ENCODE measurements around the gene CD5L. TPM values are rescaled to one million over a fixed set of nuclear protein-coding genes. Genes with fewer than 3 reads are reported as not detected.

The CD5L gene
- total RNA-seq, 1 experiment from 2014 or later = not detected

- no TSS peak for BruUV-seq (replicated peaks)
- Histone ChIP-seq H3K79me2 (ENCODE audit: low read depth) (no peaks in the 10 kb centered on the region), H3F3A (ENCODE audit: insufficient read depth, low read depth) (no peaks in the 10 kb centered on the region), H2AFZ (no peak overlapping the region), H3K4me3 (no peak overlapping the region), H3K4me2 (no peak overlapping the region), H3K9me2 (ENCODE audit: insufficient read depth) (no peaks in the 10 kb centered on the region), H3K9me3 (ENCODE audit: insufficient read depth, low read depth) (no peaks in the 10 kb centered on the region), H3K4me1 (replicated peaks; ENCODE audit: insufficient read depth) (no peaks in the 10 kb centered on the region), H3K36me3 (ENCODE audit: low read depth) (no peaks in the 10 kb centered on the region), H3K27ac (no peak overlapping the region), H3K27me3 (ENCODE audit: insufficient read depth, low read depth) (peaks cover 14% of the 10 kb centered on the region), H4K20me1 (ENCODE audit: insufficient read depth) (no peaks in the 10 kb centered on the region)
- no peak for DNase-seq
- ChIA-PET POLR2A (ENCODE audit: unreplicated experiment) (no interaction called here), CTCF (no interaction called here)
- TF ChIP-seq EZH2 (IDR thresholded peaks at IDR 0.05; ENCODE audit: low read depth) = no peak
- TF ChIP-seq CTCF (conservative IDR thresholded peaks at IDR 0.05) = no peak
- intact Hi-C loops (cut with micrococcal nuclease; ENCODE audit: unreplicated experiment) = no loop called here
These were observed 12.4 kb downstream of the CD5L start for GRCh38 chr1:157829210-157829609.

- no peak overlapping the region for H2AFZ ChIP-seq
- no peak overlapping the region for H3K4me2 ChIP-seq
- POLR2A ChIA-PET (ENCODE audit: unreplicated experiment) = no interaction called here
- H3K36me3 ChIP-seq (ENCODE audit: low read depth) = no peaks in the 10 kb centered on the region
- no peak for DNase-seq
- CTCF ChIA-PET = no interaction called here
- H3K9me2 ChIP-seq (ENCODE audit: insufficient read depth) = no peaks in the 10 kb centered on the region
- TF ChIP-seq EZH2 (IDR thresholded peaks at IDR 0.05; ENCODE audit: low read depth) (no peak), CTCF (conservative IDR thresholded peaks at IDR 0.05) (no peak)
- no TSS peak for BruUV-seq (replicated peaks)
- intact Hi-C loops (cut with micrococcal nuclease; ENCODE audit: unreplicated experiment) = no loop called here
- H3K79me2 ChIP-seq (ENCODE audit: low read depth) = no peaks in the 10 kb centered on the region
- H4K20me1 ChIP-seq (ENCODE audit: insufficient read depth) = no peaks in the 10 kb centered on the region; the same call in 1 of the 2 replicates
- no peak overlapping the region for H3K27ac ChIP-seq
- no peaks in the 10 kb centered on the region for H3F3A ChIP-seq (ENCODE audit: insufficient read depth, low read depth)
- H3K4me3 ChIP-seq = no peak overlapping the region
- H3K4me1 ChIP-seq (replicated peaks; ENCODE audit: insufficient read depth) = no peaks in the 10 kb centered on the region
- peaks cover 32% of the 10 kb centered on the region for H3K27me3 ChIP-seq (ENCODE audit: insufficient read depth, low read depth)
- no peaks in the 10 kb centered on the region; the same call in 1 of the 2 replicates for H3K9me3 ChIP-seq (ENCODE audit: insufficient read depth, low read depth)
These were observed 21.3 kb downstream of the CD5L start for GRCh38 chr1:157820299-157820698.

GRCh38 chr1:157819896-157820295 is 21.7 kb downstream of the CD5L start, which contains the start of gene FCRL1:
Gene FCRL1, minus strand, starts transcription at chr1:157820120. Its CDS starts 83 bp downstream, at chr1:157820037.
- CTCF ChIA-PET = no interaction called here

More at GRCh38 chr1:157819896-157820295, 21.7 kb downstream of the CD5L start, which contains the start of gene FCRL1:
- TF ChIP-seq EZH2 (IDR thresholded peaks at IDR 0.05; ENCODE audit: low read depth) (no peak), CTCF (conservative IDR thresholded peaks at IDR 0.05) (no peak)
- H3K27me3 ChIP-seq (ENCODE audit: insufficient read depth, low read depth) = peaks cover 32% of the 10 kb centered on the region
- H3F3A ChIP-seq (ENCODE audit: insufficient read depth, low read depth) = no peaks in the 10 kb centered on the region
- BruUV-seq (replicated peaks) = no TSS peak
- no peak within 1 kb of the TSS for H2AFZ ChIP-seq
- no peaks in the 10 kb centered on the region; the same call in 1 of the 2 replicates for H3K9me3 ChIP-seq (ENCODE audit: insufficient read depth, low read depth)
- H3K79me2 ChIP-seq (ENCODE audit: low read depth) = no peaks in the 10 kb centered on the region
- no peak within 1 kb of the TSS for H3K27ac ChIP-seq
- intact Hi-C loops (cut with micrococcal nuclease; ENCODE audit: unreplicated experiment) = no loop called here
- H3K36me3 ChIP-seq (ENCODE audit: low read depth) = no peaks in the 10 kb centered on the region
- no peaks in the 10 kb centered on the region for H3K9me2 ChIP-seq (ENCODE audit: insufficient read depth)
- POLR2A ChIA-PET (ENCODE audit: unreplicated experiment) = no interaction called here
- no peak within 1 kb of the TSS for H3K4me3 ChIP-seq
- no peak for DNase-seq
- H4K20me1 ChIP-seq (ENCODE audit: insufficient read depth) = no peaks in the 10 kb centered on the region; the same call in 1 of the 2 replicates
- no peaks in the 10 kb centered on the region for H3K4me1 ChIP-seq (replicated peaks; ENCODE audit: insufficient read depth)
- no peak within 1 kb of the TSS for H3K4me2 ChIP-seq
